ENCODE data around the gene MYO3A.

Gene MYO3A

GRCh38 chr10:26085549-26085948 is 151.5 kb downstream of the MYO3A start:
- Histone ChIP-seq H3K27me3 (ENCODE audit: control insufficient read depth, insufficient read depth, low read length) (no peaks in the 10 kb centered on the region), H3K79me2 (no peaks in the 10 kb centered on the region), H3K9me3 (ENCODE audit: control insufficient read depth, low read length) (no peaks in the 10 kb centered on the region), H3K9ac (no peak overlapping the region), H2AFZ (no peak overlapping the region), H3K4me3 (ENCODE audit: low read depth, low read length) (no peak overlapping the region), H3K4me1 (no peaks in the 10 kb centered on the region), H3K36me3 (ENCODE audit: control insufficient read depth, insufficient read depth, low read length) (no peaks in the 10 kb centered on the region), H3K4me2 (ENCODE audit: low read length) (no peak overlapping the region), H3K27ac (no peak overlapping the region)
- TF ChIP-seq CTCF (IDR thresholded peaks at IDR 0.05), result no peak

- Histone ChIP-seq H3K9me3 (ENCODE audit: control insufficient read depth, low read length) (no peaks in the 10 kb centered on the region), H3K27ac (no peak overlapping the region), H3K4me1 (no peaks in the 10 kb centered on the region), H3K36me3 (ENCODE audit: control insufficient read depth, insufficient read depth, low read length) (no peaks in the 10 kb centered on the region), H3K9ac (no peak overlapping the region), H3K4me2 (ENCODE audit: low read length) (no peak overlapping the region), H2AFZ (no peak overlapping the region), H3K79me2 (no peaks in the 10 kb centered on the region), H3K27me3 (ENCODE audit: control insufficient read depth, insufficient read depth, low read length) (no peaks in the 10 kb centered on the region), H3K4me3 (ENCODE audit: low read depth, low read length) (no peak overlapping the region)
- TF ChIP-seq CTCF (IDR thresholded peaks at IDR 0.05), result no peak
These were observed 153.6 kb downstream of the MYO3A start for GRCh38 chr10:26087666-26088065.

GRCh38 chr10:26090026-26090425 is 156.0 kb downstream of the MYO3A start:
- Histone ChIP-seq H3K9me3 (ENCODE audit: control insufficient read depth, low read length) (no peaks in the 10 kb centered on the region), H3K4me1 (no peaks in the 10 kb centered on the region), H3K27ac (no peak overlapping the region), H3K36me3 (ENCODE audit: control insufficient read depth, insufficient read depth, low read length) (no peaks in the 10 kb centered on the region), H3K4me2 (ENCODE audit: low read length) (no peak overlapping the region), H3K27me3 (ENCODE audit: control insufficient read depth, insufficient read depth, low read length) (no peaks in the 10 kb centered on the region), H3K79me2 (no peaks in the 10 kb centered on the region), H2AFZ (no peak overlapping the region), H3K4me3 (ENCODE audit: low read depth, low read length) (no peak overlapping the region), H3K9ac (no peak overlapping the region)
- TF ChIP-seq CTCF (IDR thresholded peaks at IDR 0.05), result no peak

GRCh38 chr10:26090762-26091161 is 156.7 kb downstream of the MYO3A start:
- no peaks in the 10 kb centered on the region for H3K27me3 ChIP-seq (ENCODE audit: control insufficient read depth, insufficient read depth, low read length)
- no peaks in the 10 kb centered on the region for H3K79me2 ChIP-seq
- TF ChIP-seq CTCF (IDR thresholded peaks at IDR 0.05), result no peak
- no peak overlapping the region for H2AFZ ChIP-seq
- H3K9me3 ChIP-seq (ENCODE audit: control insufficient read depth, low read length), result no peaks in the 10 kb centered on the region
- H3K9ac ChIP-seq, result no peak overlapping the region
- H3K4me1 ChIP-seq, result no peaks in the 10 kb centered on the region
- no peak overlapping the region for H3K27ac ChIP-seq
- H3K4me3 ChIP-seq (ENCODE audit: low read depth, low read length), result no peak overlapping the region
- no peaks in the 10 kb centered on the region for H3K36me3 ChIP-seq (ENCODE audit: control insufficient read depth, insufficient read depth, low read length)
- H3K4me2 ChIP-seq (ENCODE audit: low read length), result no peak overlapping the region

- Histone ChIP-seq H3K4me3 (ENCODE audit: low read depth, low read length) (no peak overlapping the region), H3K27me3 (ENCODE audit: control insufficient read depth, insufficient read depth, low read length) (no peaks in the 10 kb centered on the region), H3K27ac (no peak overlapping the region), H3K4me2 (ENCODE audit: low read length) (no peak overlapping the region), H3K9ac (no peak overlapping the region), H3K79me2 (no peaks in the 10 kb centered on the region), H3K9me3 (ENCODE audit: control insufficient read depth, low read length) (no peaks in the 10 kb centered on the region), H3K4me1 (no peaks in the 10 kb centered on the region), H3K36me3 (ENCODE audit: control insufficient read depth, insufficient read depth, low read length) (no peaks in the 10 kb centered on the region), H2AFZ (no peak overlapping the region)
- no peak for TF ChIP-seq CTCF (IDR thresholded peaks at IDR 0.05)
These were observed 159.2 kb downstream of the MYO3A start for GRCh38 chr10:26093229-26093628.

Measured in parathyroid adenoma (tissue), 2 donors.